Fibroblast of villous mesenchyme (primary cell): ENCODE results near the gene CHN1. TPM values are rescaled to one million over a fixed set of nuclear protein-coding genes. Genes with fewer than 3 reads are reported as not detected.

ENCODE experiments used
- DNase-seq: peaks from one replicate; pipeline ENCODE4 v3.0.0-alpha.2; 2010; ENCODE audit warnings: low read depth
- H3K4me3 ChIP-seq: 2 replicates; pipeline ENCODE4 v1.5.1; 2011; ENCODE audit warnings: low read depth, mild to moderate bottlenecking, low read length
- total RNA-seq: library from RNA; depleted of rRNA; stranded (reverse); fragments of >200 nt; gene quantifications from 2 replicates; pipeline ENCODE4 v1.2.3, GENCODE V29; 2012
- TF ChIP-seq, protein P1 (sequence below): IDR thresholded peaks from 2 replicates; pipeline ENCODE4 v1.5.1; 2012; ENCODE audit warnings: low read depth, mild to moderate bottlenecking, low read length; ENCODE audit not compliant: insufficient read depth

CHN1 gene
- total RNA-seq, 1 donor = 45.3 TPM

DNA sequence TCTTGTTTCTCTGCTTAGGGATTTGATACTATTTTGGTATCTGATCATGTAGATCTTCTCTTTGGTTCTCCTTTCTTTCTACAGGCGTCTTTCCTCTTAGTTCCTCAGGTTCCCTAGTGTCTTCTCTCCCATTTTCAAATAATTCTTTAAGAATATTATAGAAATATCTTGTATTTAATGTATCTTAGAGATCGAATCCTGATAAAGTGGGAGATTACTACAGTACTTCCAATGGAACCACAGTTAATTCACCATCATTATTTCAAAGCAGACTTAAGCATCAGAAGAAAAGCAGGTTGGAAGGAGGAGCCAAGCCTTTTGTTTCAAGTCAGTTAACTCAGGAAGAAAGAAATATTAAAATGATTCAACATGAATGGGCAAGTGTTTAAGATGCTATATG is 1.1 kb upstream of the CHN1 start:
- H3K4me3 ChIP-seq = no peak overlapping the region
- TF ChIP-seq, protein P1, sequence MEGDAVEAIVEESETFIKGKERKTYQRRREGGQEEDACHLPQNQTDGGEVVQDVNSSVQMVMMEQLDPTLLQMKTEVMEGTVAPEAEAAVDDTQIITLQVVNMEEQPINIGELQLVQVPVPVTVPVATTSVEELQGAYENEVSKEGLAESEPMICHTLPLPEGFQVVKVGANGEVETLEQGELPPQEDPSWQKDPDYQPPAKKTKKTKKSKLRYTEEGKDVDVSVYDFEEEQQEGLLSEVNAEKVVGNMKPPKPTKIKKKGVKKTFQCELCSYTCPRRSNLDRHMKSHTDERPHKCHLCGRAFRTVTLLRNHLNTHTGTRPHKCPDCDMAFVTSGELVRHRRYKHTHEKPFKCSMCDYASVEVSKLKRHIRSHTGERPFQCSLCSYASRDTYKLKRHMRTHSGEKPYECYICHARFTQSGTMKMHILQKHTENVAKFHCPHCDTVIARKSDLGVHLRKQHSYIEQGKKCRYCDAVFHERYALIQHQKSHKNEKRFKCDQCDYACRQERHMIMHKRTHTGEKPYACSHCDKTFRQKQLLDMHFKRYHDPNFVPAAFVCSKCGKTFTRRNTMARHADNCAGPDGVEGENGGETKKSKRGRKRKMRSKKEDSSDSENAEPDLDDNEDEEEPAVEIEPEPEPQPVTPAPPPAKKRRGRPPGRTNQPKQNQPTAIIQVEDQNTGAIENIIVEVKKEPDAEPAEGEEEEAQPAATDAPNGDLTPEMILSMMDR = no peak
- no peak for DNase-seq

DNA sequence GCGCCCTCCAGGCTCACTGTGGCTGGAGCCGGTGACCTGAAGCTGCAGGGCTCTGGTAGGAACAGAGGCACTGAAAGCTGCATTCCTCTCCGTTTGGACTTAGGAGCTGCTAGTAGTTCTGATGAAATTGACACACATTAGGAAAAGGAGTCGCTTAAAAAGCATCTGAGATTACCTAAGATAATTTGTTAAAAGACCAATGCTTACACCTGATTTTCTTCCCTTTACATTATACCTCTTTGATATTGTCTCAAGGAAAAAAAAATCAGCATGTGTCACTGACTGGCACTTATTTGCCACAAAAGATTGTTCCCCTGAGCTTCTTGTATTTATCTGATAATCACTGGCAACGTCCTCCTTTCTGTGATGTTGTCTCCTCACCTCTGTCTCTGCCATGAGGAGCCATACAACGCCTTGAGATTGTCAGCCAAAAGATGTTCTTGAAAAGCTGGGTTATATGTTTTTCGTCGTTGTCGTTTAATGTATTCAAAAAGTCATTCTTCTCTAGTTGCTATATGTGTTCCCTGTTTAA is 618 bp upstream of the CHN1 start:
- TF ChIP-seq, protein P1 = no peak
- peak overlapping the region; percentile 71 for H3K4me3 ChIP-seq
- DNase-seq = no peak

DNA sequence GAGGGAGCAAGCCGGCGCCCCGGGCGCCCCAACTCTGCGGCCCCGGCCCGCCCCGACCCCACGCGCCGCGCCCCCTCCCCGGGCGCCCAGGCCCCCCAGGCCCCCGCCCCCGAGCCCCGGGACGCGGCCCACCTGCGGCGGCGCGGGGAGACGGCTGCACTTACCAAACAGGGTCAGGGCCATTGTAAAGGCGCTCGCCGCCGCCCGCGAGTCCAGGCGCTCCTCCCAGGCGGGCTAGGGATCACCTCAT is 526 bp downstream of the CHN1 start:
- peak overlapping the region; percentile 71 for H3K4me3 ChIP-seq
- no peak for DNase-seq
- TF ChIP-seq, protein P1 = no peak

GRCh38 chr2:175003875-175004729 is 1.1 kb downstream of the CHN1 start:
- peak; percentile 11 for DNase-seq
- peak overlapping the region; percentile 71 for H3K4me3 ChIP-seq
- TF ChIP-seq, protein P1 = no peak

DNA sequence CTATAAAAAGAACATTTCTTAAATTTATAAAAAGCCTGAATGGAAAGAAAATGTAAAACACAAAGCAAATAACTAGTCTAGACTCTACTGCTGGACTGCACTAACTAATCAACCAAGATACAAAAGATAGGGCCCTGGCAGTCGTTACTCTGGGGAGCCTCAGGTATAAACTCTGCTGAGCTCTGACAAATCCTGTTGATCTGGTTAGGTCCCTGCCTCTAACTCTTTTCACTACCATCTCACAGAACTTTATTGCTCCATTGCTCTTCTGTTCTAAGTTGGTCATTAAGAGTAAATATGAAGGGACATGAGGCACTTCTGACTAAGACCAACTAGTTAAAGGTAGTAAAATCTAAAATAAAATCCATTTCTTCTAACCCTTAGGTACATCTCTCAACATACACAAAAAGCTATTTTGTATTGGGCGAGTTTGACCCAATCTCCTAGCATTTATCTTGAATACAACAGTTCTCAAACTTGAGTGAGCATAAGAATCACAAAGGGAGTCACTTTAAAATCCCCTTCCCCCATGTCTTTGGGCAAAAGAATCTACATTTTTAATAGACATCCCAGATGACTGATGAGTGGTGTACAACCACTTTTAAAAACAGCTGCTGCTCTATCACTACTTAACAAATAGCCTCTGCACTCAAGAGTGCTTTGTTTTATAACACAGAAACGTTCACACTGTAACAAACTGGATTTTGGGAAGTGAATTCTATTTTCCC is 2.5 kb downstream of the CHN1 start:
- no peak overlapping the region for H3K4me3 ChIP-seq
- DNase-seq = no peak
- TF ChIP-seq, protein P1 = no peak

DNA sequence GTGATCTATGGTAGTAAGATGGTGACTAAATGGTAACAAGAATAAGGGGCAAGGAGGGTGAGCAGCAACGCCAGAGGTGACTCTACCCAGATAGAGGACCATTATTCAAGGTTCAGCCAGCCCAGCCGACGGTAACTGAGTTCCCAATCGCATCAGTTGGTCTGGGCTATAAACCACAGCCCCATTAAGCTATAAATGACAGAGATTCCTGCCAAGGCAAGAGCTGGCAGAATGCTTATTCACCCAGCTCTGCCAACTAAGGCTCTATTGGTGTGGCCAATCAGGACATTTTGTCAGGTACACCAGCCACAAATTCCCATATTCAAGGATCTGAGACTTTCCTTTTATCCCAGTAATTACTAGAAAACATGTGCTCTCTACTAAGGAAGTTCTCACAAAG is 3.6 kb downstream of the CHN1 start:
- H3K4me3 ChIP-seq = no peak overlapping the region
- TF ChIP-seq, protein P1 = no peak
- no peak for DNase-seq
